NCI-H2171 (cell line): ENCODE data around the gene NEK2.
A peak's percentile ranks its signal among the peaks of the same experiment; 100 is the strongest.
"Not testable (repeated sequence)": the region's sequence is repeated elsewhere in the genome, so short reads cannot be mapped to it uniquely, and the experiment has no call there.

ENCODE experiments used
- DNase-seq: peaks from one replicate; lab custom pipeline; 2025; lab: John Stamatoyannopoulos, UW

NEK2 gene

GRCh38 chr1:211650904-211651303, 24.5 kb downstream of the NEK2 start:
- no peak for DNase-seq

- no peak for DNase-seq
Observed at GRCh38 chr1:211648980-211649934, 26.2 kb downstream of the NEK2 start.

DNA sequence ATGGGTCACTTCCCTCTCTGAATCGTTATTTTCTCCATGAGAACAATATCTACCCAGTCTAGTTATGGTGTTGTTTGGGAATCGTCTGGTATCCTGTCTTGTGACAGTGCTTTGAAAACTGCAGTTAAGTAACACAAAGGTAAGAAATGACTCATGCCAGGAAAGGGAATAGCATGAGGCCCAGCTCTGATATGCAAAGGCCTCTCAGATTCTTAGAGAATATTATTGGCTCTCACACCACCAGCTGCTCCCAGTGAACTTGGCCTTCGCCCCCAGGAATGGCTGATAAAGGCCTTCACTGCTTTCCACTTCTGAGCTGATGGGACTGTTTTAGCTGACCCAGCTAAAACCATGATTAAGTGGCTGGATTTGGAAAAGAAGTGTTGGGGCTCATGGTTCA, 27.1 kb downstream of the NEK2 start:
- DNase-seq = no peak

GRCh38 chr1:211647711-211648121, 27.7 kb downstream of the NEK2 start:
- no peak for DNase-seq

DNA sequence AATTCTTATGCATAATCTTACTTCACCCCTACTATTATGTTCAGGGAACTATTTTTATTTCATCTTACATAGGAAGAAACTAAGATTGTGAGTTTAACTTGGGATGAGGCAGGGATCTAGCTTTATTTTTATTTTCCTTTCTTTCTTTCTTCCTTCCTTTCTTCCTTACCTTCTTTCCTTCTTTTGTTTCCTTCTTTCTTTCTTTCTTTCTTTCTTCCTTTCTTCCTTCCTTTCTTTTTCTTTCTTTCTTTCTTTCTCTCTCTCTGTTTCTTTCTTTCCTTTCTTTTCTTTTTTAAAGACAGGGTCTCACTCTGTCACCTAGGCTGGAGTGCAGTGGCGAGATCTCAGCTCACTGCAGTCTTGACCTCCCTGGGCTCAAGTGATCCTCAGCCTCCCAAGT, 28.9 kb downstream of the NEK2 start:
- no peak for DNase-seq

DNA sequence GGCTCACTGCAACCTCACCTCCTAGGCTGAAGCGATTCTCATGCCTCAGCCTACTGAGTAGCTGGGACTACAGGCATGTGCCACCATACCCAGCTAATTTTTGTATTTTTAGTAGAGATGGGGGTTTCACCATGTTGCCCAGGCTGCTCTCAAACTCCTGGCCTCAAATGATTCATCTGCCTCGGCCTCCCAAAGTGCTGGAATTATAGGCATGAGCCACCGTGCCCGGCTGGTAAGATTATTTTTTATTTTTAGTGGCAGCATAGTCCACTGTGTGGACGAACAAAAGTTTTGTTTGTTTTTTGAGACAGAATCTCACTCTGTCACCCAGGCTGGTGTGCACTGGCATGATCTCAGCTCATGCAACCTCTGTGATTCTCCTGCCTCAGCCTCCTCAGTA, 29.8 kb downstream of the NEK2 start:
- not testable (repeated sequence) for DNase-seq

DNA sequence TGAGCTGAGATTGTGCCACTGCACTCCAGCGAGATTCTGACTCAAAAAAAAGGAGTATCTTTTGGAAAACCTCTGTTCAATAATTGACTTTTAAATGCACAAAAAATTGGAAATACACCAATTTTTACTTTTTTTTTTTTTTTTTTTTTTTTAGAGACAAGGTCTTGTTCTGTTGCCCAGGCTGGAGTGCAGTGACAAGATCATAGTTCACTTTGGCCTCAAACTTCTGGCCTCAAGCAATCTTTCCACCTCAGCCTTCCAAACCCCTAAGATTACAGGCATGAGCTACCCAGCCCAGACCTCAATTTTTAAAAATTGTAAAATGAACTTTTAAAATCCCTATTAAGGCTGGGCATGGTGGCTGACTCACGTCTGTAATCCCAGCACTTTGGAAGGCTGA, 30.8 kb downstream of the NEK2 start:
- DNase-seq = no peak

- DNase-seq = peak; percentile 72
Observed at GRCh38 chr1:211643324-211644212, 31.9 kb downstream of the NEK2 start.

GRCh38 chr1:211642870-211643269, 32.6 kb downstream of the NEK2 start:
- DNase-seq = no peak

DNA sequence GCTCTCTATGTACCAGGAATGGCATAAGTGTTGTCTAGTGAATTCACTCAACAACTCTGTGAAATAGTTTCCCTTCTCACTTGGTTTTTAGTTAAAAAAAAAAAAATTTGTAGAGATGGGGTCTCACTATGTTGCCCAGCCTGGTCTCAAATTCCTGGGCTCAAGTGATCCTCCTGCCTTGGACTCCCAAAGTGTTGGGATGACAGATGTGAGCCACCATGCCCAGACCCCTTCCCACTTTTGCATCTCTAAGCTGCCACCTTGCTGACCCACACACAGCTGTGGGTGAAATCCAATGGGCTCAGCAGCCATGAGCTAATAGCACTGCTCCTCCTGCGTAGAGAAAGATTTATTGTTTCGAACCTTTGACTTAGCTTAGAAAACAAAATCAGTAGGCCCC, 33.5 kb downstream of the NEK2 start:
- no peak for DNase-seq

- no peak for DNase-seq
Observed at GRCh38 chr1:211641044-211641800, 34.2 kb downstream of the NEK2 start.

DNA sequence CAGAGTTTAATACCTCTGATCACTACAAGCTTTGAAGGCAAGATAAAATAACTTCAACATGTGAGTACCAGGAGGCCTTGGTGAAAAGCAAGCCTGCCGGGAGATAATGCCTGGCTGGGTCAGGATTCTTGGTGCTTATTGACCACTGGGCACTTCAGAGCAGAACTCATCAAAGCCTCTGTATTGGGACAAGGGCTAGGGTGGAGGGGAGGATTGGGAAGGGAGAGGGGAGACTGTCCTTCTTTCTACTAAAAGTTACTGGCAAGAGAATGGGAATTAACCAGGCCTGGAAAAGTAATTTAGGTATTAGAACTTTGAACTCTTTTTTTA, 35.2 kb downstream of the NEK2 start:
- no peak for DNase-seq

DNA sequence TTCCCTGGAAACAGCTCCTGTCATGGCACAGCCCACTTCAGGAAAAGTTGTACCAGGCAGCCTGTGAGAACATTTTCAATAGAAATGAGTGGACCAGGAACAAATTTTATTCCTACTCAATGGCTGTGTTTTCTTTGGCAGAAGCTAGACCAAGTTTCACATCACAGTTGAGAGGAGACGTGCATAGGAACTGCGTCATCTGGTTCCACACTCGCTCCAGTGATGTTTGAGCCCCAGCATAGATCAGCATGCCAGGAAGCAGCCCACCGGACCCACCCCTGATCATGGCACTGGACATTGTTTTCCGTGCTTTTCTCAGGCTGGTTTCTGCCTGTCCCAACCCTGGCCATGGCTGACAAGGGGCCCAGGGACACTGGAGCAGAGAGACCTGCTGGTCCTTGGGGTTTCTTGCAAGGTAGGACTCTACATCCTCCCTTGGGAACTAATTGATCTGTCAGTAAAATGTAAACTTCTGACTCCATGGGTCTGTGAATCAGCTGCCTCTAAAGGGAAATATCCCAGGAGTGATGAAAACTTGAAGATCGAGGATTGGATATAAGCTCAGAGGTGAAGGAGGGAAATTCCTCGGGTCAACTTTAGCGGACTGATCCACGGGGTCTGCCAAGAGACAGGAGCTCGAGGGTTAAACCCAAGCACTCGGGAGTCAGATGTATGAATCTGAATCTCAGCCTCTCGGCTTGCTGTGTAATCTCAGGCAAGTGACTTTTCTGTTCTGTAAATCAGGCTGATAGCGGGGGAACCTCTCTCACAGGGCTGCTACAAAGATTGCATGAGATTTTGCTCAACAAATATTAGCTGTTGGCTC, 35.7 kb downstream of the NEK2 start:
- no peak for DNase-seq

DNA sequence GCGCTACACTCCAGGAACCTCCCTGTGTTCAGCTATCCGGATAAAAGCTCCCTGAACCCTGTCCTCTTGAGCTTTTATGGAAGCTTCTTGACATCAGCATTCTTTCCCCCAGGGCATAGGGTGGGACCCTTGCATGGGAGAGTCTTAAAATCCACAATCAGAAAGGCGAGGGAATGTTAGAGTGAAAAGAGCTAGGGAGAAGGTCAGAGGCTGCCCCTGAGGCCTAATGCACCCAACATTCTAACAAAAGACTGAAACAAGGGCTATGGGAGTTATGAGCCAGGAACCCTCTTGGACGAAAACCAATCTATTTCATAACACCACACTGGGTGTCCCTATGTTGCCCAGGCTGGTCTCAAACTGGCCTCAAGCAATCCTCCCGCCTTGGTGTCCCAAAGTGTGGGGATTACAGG, 36.7 kb downstream of the NEK2 start:
- DNase-seq = no peak

GRCh38 chr1:211638246-211638645, 37.2 kb downstream of the NEK2 start:
- no peak for DNase-seq

DNA sequence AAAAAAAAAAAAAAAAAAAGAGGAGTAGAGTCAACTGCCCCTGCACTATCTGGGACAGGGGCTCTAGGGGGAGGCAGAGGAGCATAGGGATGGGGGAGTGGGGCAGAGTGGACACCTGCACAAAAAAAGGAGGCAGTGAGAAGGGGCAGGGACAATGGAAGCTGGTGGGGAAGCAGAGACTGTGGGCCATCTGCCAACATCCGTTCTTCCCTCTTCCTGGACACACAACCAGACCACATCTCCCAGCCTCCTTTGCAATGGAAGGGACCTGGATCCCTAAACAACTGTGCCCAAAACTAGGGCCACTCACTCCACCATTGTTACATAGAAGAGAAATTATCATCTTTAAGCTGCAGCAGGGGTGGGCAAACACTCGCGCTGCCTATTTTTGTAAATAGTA, 38.4 kb downstream of the NEK2 start:
- no peak for DNase-seq

GRCh38 chr1:211636575-211637029, 38.8 kb downstream of the NEK2 start:
- not testable (repeated sequence) for DNase-seq

- DNase-seq = no peak
Observed at GRCh38 chr1:211635597-211636205, 39.7 kb downstream of the NEK2 start.

DNA sequence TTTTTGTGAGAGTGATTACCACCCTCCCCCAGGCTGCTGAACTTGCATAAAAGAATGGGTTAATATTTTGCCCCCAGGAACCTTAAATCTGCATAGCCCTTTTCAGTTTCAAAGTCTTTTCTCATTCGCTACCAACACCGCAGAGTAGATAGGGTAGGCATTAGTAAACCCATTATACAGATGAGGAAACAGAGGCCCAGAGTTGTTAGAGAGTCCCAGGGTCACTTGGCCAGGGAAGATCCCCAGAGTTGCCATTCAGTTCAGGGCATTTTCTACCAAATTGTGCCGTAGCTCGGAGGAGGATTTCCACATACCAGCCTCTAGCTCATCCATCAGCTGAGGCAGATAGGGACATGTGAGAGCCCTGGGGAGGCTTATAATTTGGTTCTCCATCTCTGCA, 40.5 kb downstream of the NEK2 start:
- DNase-seq = no peak

DNA sequence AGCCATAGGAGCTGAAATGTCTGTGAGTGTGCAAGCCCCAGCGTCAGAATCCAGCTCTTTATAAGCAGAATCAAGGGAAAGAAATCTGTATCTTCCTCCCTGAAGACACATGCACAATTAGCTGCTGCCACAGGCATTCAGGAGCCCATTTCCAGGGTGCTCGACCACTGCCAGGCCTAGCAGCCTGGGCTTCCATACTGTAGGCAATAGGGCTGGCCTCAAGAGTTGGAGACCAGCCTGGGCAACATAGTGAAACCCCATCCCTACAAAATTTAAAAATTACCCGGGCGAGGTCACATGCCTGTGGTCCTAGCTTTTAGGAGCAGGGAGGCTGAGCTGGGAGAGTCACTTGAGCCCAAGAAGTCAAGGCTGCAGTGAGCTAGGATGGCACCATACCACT, 41.0 kb downstream of the NEK2 start:
- no peak for DNase-seq

DNA sequence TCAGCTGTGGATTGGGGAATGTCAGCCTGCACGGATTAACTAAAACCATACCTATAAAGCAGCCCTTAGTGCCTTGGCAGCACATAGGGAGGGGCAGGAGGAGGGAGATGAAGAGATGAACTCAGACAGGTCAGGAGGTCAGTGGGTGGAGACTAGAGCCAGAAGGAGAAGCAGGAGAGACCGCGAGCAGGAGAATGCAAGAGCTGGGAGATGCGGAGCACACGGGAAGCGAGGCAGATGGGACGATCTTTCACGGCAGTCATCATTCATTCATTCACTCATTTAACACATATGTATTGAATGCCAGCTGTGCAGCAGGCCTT, 41.9 kb downstream of the NEK2 start:
- no peak for DNase-seq
